GM19239 (cell line): ENCODE results near the gene PLCL2.

Experiments
- DNase-seq: peaks from one replicate; pipeline ENCODE4 v3.0.0; 2011; ENCODE audit warnings: low spot score; ENCODE audit not compliant: insufficient read length
- FAIRE-seq: peaks from 2 replicates; lab custom pipeline; 2011; peaks lifted over from hg19 to GRCh38; lab: Jason Lieb, UNC

PLCL2 gene

DNA sequence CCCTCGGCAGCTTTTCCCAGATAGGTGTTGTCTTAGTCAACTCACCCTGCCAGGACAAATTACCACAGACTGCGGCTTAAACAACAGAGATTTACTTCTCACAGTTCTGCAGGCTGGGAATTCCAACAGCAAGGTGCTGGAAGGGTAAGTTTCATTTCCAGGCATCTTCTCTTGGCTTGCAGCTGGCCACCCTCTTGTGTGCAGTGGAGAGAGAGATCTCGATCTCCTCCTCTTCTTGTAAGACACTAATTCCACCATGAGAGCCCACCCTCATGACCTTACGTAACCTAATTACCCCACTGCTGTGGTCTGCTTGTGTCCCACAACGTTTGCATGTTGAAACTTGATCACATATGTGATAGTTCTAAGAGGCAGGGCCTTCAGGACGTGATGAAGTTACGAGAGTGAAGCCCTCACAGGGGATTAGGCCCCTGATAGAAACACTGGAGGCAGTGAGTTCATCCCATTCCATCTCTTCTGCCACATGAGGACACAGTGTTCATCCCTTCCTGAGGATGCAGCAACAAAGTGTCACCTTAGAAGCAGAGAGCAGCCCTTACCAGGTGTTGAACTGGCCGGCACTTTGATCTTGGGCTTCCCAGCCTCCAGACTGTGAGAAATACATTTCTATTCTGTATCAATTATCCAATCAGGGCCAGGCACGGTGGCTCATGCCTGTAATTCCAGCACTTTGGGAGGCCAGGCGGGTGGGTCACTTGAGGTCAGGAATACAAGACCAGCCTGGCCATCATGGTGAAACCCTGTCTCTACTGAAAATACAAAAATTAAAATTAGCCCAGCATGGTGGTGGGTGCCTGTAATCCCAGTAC is 247.7 kb downstream of the PLCL2 start:
- no peak for FAIRE-seq

DNA sequence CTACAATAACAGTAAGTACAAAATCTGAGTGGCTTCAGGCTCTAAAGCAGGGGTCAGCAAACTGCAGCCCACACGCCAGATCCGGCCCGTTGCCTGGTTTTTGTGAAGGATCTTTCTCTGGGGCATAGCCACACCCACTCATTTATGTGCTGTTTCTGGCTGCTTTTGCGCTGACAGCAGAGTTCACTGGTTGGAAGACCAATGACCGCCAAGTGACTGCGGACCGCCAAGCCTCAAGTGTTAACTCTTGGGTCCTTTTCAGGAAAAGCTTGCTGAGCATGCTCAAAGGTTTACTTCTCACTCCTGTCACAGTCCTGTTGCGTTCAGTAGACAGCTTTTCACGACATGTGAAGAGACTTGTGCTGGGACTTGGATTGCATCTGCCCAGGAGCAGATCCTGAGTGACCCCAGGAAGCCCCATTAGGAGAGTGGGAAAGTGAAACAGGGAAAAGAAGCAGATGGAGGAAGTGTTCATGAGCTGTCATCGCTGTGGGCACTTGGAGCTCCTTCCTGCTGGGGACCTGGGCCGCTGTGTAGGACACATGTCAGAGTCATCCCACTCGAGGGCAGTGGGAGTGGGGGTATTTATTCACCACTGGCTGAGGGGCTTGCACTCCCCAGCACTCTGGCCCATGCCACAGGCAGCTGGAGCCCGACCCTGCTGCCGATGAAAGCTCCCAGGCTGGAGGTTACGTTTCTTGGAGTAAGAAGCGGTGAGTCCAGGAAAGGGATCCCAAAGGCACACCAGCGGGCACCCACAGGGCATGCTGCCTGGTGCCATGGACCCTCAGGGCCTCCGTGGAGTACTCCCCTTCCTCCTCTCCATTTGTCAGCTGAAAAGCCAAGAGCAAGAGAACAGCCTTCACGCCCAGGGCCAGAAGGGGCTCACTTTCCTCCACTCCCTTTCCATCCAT is 249.1 kb downstream of the PLCL2 start:
- FAIRE-seq, result no peak

More for the DNA sequence above, 247.7 kb downstream of the PLCL2 start:
- DNase-seq, result no peak

DNA sequence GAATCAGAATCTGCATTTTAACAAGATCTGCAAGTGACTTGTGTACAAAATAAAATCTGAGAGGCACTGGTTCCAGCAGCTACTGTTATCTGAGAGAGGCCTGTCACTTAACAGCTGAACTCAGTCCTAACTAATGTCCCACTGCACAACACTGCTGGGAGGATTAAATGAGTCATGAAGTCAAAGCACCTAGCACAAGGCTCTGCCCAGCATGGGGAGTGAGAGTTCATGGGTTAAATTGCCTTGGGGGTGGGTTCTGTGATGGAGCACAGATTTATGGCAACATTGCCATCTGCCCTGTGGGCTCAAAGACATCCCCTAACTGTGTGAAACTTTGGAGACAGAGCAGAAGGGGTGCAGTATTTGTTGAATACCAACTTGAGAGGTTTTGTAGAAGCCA is 250.9 kb downstream of the PLCL2 start:
- no peak for FAIRE-seq

More for the DNA sequence above, 249.1 kb downstream of the PLCL2 start:
- no peak for DNase-seq

DNA sequence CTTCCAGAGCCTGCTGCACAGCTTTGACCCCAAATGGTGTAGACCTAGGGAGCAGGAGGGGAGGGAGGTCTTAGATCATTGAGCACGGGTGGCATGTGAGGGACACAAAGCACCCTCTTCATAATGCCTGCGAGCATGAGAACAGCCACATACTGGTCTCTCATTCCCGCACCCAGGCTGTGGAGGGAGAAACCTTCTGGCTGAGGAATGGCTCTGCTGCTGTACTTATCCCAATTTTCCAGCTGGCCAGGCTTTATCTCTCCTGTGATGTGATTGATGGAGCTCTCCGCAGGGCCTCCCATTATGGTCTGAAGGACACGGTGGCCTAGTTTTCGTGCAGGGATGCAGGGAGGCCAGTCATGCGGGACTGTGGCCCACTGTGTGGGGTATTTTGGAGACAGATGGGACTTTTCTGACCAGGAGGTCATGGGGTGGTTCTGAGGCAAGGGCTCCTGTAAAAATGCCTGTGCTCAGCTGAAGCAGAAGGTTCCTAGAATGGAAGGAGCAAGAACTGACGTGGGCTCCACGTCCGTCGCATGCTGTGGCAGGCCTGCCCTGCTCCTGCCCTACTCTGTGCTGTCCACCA is 251.5 kb downstream of the PLCL2 start:
- no peak for DNase-seq
- FAIRE-seq, result no peak

More for the DNA sequence above, 250.9 kb downstream of the PLCL2 start:
- no peak for DNase-seq

DNA sequence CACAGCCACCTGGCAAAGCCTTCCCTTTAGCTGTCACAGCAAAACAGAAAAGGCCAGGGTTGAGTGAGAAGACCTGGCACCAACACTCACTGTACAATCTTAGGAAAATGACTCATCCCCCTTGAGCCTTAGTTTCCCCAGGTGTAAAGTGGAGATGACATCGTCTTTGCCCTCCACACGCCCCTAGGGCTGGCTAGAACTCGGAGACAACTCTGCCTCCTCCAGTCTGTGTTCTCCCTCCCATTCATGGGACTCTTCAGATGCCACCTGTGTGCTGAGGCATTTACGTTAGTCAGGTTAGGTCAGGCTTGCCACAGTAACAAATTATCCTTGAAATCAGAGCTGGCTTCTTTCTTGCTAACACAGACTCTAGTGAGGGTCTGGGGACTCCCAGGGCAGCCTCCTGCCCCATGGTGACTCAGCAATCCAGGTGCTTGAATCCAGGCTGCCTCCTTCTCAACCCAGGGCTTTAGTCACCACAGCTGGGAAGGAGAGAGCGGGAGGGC is 252.6 kb downstream of the PLCL2 start:
- no peak for FAIRE-seq
- no peak for DNase-seq

DNA sequence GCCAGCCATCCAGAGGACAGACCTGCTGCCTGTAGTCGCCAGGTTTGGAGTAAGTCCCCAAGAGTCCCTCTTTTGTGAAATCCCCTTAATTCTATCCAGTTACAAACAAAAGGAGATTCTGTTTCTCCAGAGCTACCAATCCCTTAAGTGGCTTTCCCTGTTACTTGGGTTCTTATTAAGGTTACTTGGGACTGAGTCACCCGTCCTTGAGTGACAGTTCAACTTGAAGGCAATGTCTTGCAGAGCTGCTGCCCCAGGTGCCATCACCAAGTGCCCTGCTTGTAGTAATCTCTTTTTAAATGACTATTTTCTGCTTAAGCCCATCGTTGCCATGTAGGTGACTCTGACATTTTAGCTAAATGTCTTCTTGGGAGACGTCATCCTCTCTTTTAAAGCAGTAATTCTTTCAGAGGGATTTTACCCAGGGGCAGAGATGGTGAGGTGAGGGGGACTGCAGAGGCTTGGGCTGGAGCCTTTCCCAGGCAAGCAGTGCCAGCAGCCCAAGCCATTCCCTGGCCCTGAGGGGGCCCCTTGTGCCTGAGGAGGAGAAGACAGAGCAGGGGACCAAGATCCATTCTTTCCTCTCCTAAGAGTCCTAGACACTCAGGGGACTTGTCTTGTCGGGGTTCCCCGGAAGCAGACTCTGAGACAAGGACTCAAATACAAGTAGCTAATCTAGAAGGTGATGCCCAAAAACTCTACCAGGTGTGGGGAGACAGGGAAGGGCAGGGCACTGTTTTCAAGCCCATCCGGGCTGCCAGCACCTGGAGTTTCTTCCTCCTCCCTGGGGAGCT is 253.7 kb downstream of the PLCL2 start:
- DNase-seq, result no peak
- FAIRE-seq, result no peak
